SK-N-DZ (cell line): ENCODE data around the gene DBH.

Experiments used
- DNase-seq: peaks from one replicate; pipeline ENCODE4 v3.0.0-alpha.2; 2015; ENCODE audit warnings: low spot score

DBH gene

GRCh38 chr9:133643362-133643755 is 7.2 kb downstream of the DBH start:
- DNase-seq = no peak

GRCh38 chr9:133643978-133644760 is 8.0 kb downstream of the DBH start:
- DNase-seq = no peak

- DNase-seq = no peak
These were observed 9.0 kb downstream of the DBH start for GRCh38 chr9:133645021-133645765.

GRCh38 chr9:133647148-133647547 is 11.0 kb downstream of the DBH start:
- no peak for DNase-seq

GRCh38 chr9:133647765-133648469 is 11.8 kb downstream of the DBH start:
- DNase-seq = no peak

- DNase-seq = no peak
These were observed 13.0 kb downstream of the DBH start for GRCh38 chr9:133649194-133649593.

- DNase-seq = no peak
These were observed 13.9 kb downstream of the DBH start for GRCh38 chr9:133650026-133650425.

GRCh38 chr9:133653638-133654037 is 17.5 kb downstream of the DBH start:
- DNase-seq = no peak

GRCh38 chr9:133654736-133655657 is 18.8 kb downstream of the DBH start:
- no peak for DNase-seq

GRCh38 chr9:133655701-133656100 is 19.5 kb downstream of the DBH start:
- DNase-seq = no peak

GRCh38 chr9:133656211-133657119 is 20.3 kb downstream of the DBH start:
- no peak for DNase-seq

GRCh38 chr9:133657120-133657661 is 21.0 kb downstream of the DBH start:
- no peak for DNase-seq

- DNase-seq = no peak
These were observed 22.6 kb downstream of the DBH start for GRCh38 chr9:133658442-133659431.

- DNase-seq = peak; percentile 35
These were observed 23.4 kb downstream of the DBH start for GRCh38 chr9:133659516-133659915.

GRCh38 chr9:133661846-133662540 is 25.8 kb downstream of the DBH start:
- DNase-seq = peak; percentile 45

GRCh38 chr9:133664173-133665050 is 28.2 kb downstream of the DBH start:
- DNase-seq = no peak

- no peak for DNase-seq
These were observed 28.9 kb downstream of the DBH start for GRCh38 chr9:133665096-133665495.
